Ammon's horn (tissue), 1 donor: ENCODE data around the gene DIS3L2.

Experiments
- DNase-seq: peaks from one replicate; pipeline ENCODE4 v3.0.0-alpha.2; 2016; ENCODE audit warnings: low spot score

Gene DIS3L2

GRCh38 chr2:232230560-232230959 is 269.0 kb downstream of the DIS3L2 start:
- no peak for DNase-seq

- DNase-seq: no peak
These were observed 270.0 kb downstream of the DIS3L2 start for GRCh38 chr2:232231554-232231953.

GRCh38 chr2:232232915-232233314 is 271.4 kb downstream of the DIS3L2 start:
- no peak for DNase-seq

GRCh38 chr2:232234922-232235615 is 273.6 kb downstream of the DIS3L2 start:
- DNase-seq: no peak

GRCh38 chr2:232235716-232236115 is 274.2 kb downstream of the DIS3L2 start:
- no peak for DNase-seq

- DNase-seq: no peak
These were observed 274.7 kb downstream of the DIS3L2 start for GRCh38 chr2:232236200-232236599.

- no peak for DNase-seq
These were observed 276.0 kb downstream of the DIS3L2 start for GRCh38 chr2:232237464-232237863.

GRCh38 chr2:232238108-232238507 is 276.6 kb downstream of the DIS3L2 start:
- no peak for DNase-seq

GRCh38 chr2:232238596-232238995 is 277.1 kb downstream of the DIS3L2 start:
- DNase-seq: no peak

- no peak for DNase-seq
These were observed 278.6 kb downstream of the DIS3L2 start for GRCh38 chr2:232239951-232240681.

- DNase-seq: peak; percentile 31
These were observed 279.4 kb downstream of the DIS3L2 start for GRCh38 chr2:232240906-232241305.

GRCh38 chr2:232242316-232242715 is 280.8 kb downstream of the DIS3L2 start:
- no peak for DNase-seq

- DNase-seq: no peak
These were observed 283.6 kb downstream of the DIS3L2 start for GRCh38 chr2:232245111-232245510.

- no peak for DNase-seq
These were observed 284.7 kb downstream of the DIS3L2 start for GRCh38 chr2:232246245-232246644.

GRCh38 chr2:232249096-232249495 is 287.6 kb downstream of the DIS3L2 start:
- no peak for DNase-seq

GRCh38 chr2:232250246-232251175 is 289.0 kb downstream of the DIS3L2 start:
- DNase-seq: no peak

GRCh38 chr2:232255033-232255432 is 293.5 kb downstream of the DIS3L2 start:
- no peak for DNase-seq

- peak; percentile 30 for DNase-seq
These were observed 298.6 kb downstream of the DIS3L2 start for GRCh38 chr2:232260075-232260474.

- DNase-seq: no peak
These were observed 300.3 kb downstream of the DIS3L2 start for GRCh38 chr2:232261776-232262175.

GRCh38 chr2:232263295-232263694 is 301.8 kb downstream of the DIS3L2 start:
- DNase-seq: no peak

GRCh38 chr2:232264081-232264480 is 302.6 kb downstream of the DIS3L2 start:
- DNase-seq: no peak

- no peak for DNase-seq
These were observed 303.8 kb downstream of the DIS3L2 start for GRCh38 chr2:232265329-232265728.
